H9 (cell line): ENCODE data around the gene DPF3. TPM values are rescaled to one million over a fixed set of nuclear protein-coding genes. Genes with fewer than 3 reads are reported as not detected.

Experiments used
- DNase-seq: peaks from one replicate; pipeline ENCODE4 v3.0.0-alpha.2; 2017
- H2AFZ ChIP-seq: one replicate; pipeline ENCODE4 v1.6.1; 2013; ENCODE audit warnings: mild to moderate bottlenecking, low read length, control low read depth, moderate library complexity
- H2AK5ac ChIP-seq: 2 replicates; pipeline ENCODE4 v1.6.1; 2013; ENCODE audit warnings: low read length, control low read depth, mixed read lengths; ENCODE audit not compliant: insufficient read length
- H2BK120ac ChIP-seq: one replicate; pipeline ENCODE4 v1.6.1; 2013; ENCODE audit warnings: low read depth, mild to moderate bottlenecking, low read length, control low read depth, inconsistent platforms; ENCODE audit not compliant: poor library complexity, severe bottlenecking
- H2BK12ac ChIP-seq: 2 replicates; pipeline ENCODE4 v1.6.1; 2013; ENCODE audit warnings: low read length, control low read depth, mixed read lengths, low read depth; ENCODE audit not compliant: insufficient read length
- H2BK15ac ChIP-seq: 2 replicates; pipeline ENCODE4 v1.6.1; 2013; ENCODE audit warnings: low read depth, low read length, control low read depth
- H2BK20ac ChIP-seq: one replicate; pipeline ENCODE4 v1.6.1; 2013; ENCODE audit warnings: low read depth, mild to moderate bottlenecking, low read length, control low read depth, inconsistent platforms; ENCODE audit not compliant: poor library complexity, severe bottlenecking
- H2BK5ac ChIP-seq: 2 replicates; pipeline ENCODE4 v1.6.1; 2013; ENCODE audit warnings: low read length, control low read depth, mixed read lengths; ENCODE audit not compliant: insufficient read length
- H3K14ac ChIP-seq: 2 replicates; pipeline ENCODE4 v1.6.1; 2013; ENCODE audit warnings: low read length, control low read depth; ENCODE audit not compliant: insufficient read depth
- H3K18ac ChIP-seq: 2 replicates; pipeline ENCODE4 v1.6.1; 2013; ENCODE audit warnings: low read depth, mild to moderate bottlenecking, mixed read lengths, low read length, control low read depth; ENCODE audit not compliant: insufficient read length
- H3K23ac ChIP-seq: 2 replicates; pipeline ENCODE4 v1.6.1; 2013; ENCODE audit warnings: low read length, control low read depth, mixed read lengths, low read depth; ENCODE audit not compliant: insufficient read length
- H3K23me2 ChIP-seq: 2 replicates; pipeline ENCODE4 v1.6.1; 2013; ENCODE audit warnings: low read depth, mild to moderate bottlenecking, mixed read lengths, low read length, control low read depth; ENCODE audit not compliant: insufficient read length, poor library complexity, severe bottlenecking
- H3K27ac ChIP-seq: 2 replicates; pipeline ENCODE4 v1.5.1; 2013; ENCODE audit warnings: low read length, control low read depth, mixed read lengths, low read depth; ENCODE audit not compliant: insufficient read length
- H3K27me3 ChIP-seq: 2 replicates; pipeline ENCODE4 v1.6.1; 2013; ENCODE audit warnings: low read length, control low read depth, inconsistent platforms; ENCODE audit not compliant: insufficient read depth
- H3K4ac ChIP-seq: 2 replicates; pipeline ENCODE4 v1.6.1; 2013; ENCODE audit warnings: low read depth, mild to moderate bottlenecking, control low read depth, inconsistent platforms, low read length, moderate library complexity
- H3K4me1 ChIP-seq: 2 replicates; pipeline ENCODE4 v1.6.1; 2013; ENCODE audit warnings: low read length, control low read depth, inconsistent platforms; ENCODE audit not compliant: insufficient read depth
- H3K4me2 ChIP-seq: 2 replicates; pipeline ENCODE4 v1.6.1; 2013; ENCODE audit warnings: low read length, control low read depth, mixed read lengths; ENCODE audit not compliant: insufficient read length, insufficient read depth
- H3K56ac ChIP-seq: 2 replicates; pipeline ENCODE4 v1.6.1; 2013; ENCODE audit warnings: low read depth, mild to moderate bottlenecking, mixed read lengths, low read length, control low read depth; ENCODE audit not compliant: insufficient read length
- H3K79me1 ChIP-seq: 2 replicates; pipeline ENCODE4 v1.6.1; 2013; ENCODE audit warnings: low read depth, mild to moderate bottlenecking, moderate library complexity, low read length, control low read depth, inconsistent platforms; ENCODE audit not compliant: insufficient read depth, poor library complexity, severe bottlenecking
- H3K79me2 ChIP-seq: 2 replicates; pipeline ENCODE4 v1.6.1; 2013; ENCODE audit warnings: low read length, control low read depth, inconsistent platforms; ENCODE audit not compliant: insufficient read depth
- H3K9ac ChIP-seq: 2 replicates; pipeline ENCODE4 v1.6.1; 2013; ENCODE audit warnings: low read length, control low read depth, mixed read lengths; ENCODE audit not compliant: insufficient read length; ENCODE audit errors: extremely low read depth
- H3K9me3 ChIP-seq: one replicate; pipeline ENCODE4 v1.6.1; 2013; ENCODE audit warnings: low read depth, low read length, inconsistent platforms; ENCODE audit not compliant: control insufficient read depth
- H3T11ph ChIP-seq: one replicate; pipeline ENCODE4 v1.6.1; 2013; ENCODE audit warnings: mild to moderate bottlenecking, low read length, control low read depth, inconsistent platforms
- H4K20me1 ChIP-seq: one replicate; pipeline ENCODE4 v1.6.1; 2013; ENCODE audit not compliant: control insufficient read depth, insufficient read length, insufficient read depth
- H4K5ac ChIP-seq: 2 replicates; pipeline ENCODE4 v1.6.1; 2013; ENCODE audit warnings: low read depth, mild to moderate bottlenecking, mixed read lengths, low read length, control low read depth; ENCODE audit not compliant: insufficient read length
- H4K8ac ChIP-seq: replicated peaks from 2 replicates; pipeline ENCODE4 v1.6.1; 2013; ENCODE audit warnings: low read length, control low read depth, mixed read lengths, low read depth; ENCODE audit not compliant: insufficient read length
- H4K91ac ChIP-seq: 2 replicates; pipeline ENCODE4 v1.6.1; 2013; ENCODE audit warnings: low read depth, mild to moderate bottlenecking, moderate library complexity, mixed read lengths, low read length, control low read depth; ENCODE audit not compliant: insufficient read length
- H3K27ac Mint-ChIP-seq, 3 experiments: 2 replicates in 2 of 3; 3 replicates in 1 of 3; pipeline ENCODE4 v1.8.0; 2020 to 2021; ENCODE audit warnings: mixed read lengths in 3 of 3, mild to moderate bottlenecking in 1 of 3, moderate library complexity in 1 of 3
- H3K27me3 Mint-ChIP-seq: 2 replicates; pipeline ENCODE4 v1.8.0; 2021; ENCODE audit warnings: low read depth, mild to moderate bottlenecking, moderate library complexity, mixed read lengths
- H3K36me3 Mint-ChIP-seq, 3 experiments: 2 replicates in 2 of 3; 3 replicates in 1 of 3; pipeline ENCODE4 v1.8.0; 2020 to 2021; ENCODE audit warnings: low read depth in 3 of 3, mixed read lengths in 3 of 3; ENCODE audit not compliant: insufficient read depth in 1 of 3
- H3K4me1 Mint-ChIP-seq, 2 experiments: 2 replicates each; pipeline ENCODE4 v1.8.0; 2020; ENCODE audit warnings: mixed read lengths in 2 of 2
- H3K4me3 Mint-ChIP-seq, 2 experiments: 2 replicates in 1 of 2; 3 replicates in 1 of 2; pipeline ENCODE4 v1.8.0; 2020 to 2021; ENCODE audit warnings: mild to moderate bottlenecking in 2 of 2, mixed read lengths in 2 of 2, moderate library complexity in 1 of 2
- H3K9me3 Mint-ChIP-seq, 2 experiments: 2 replicates in 1 of 2; 3 replicates in 1 of 2; pipeline ENCODE4 v1.8.0; 2020; ENCODE audit warnings: mild to moderate bottlenecking in 2 of 2, mixed read lengths in 2 of 2, moderate library complexity in 1 of 2
- WGBS: extraction: QIAGEN DNeasy Blood & Tissue Kit; methylation state at CpG from one replicate; pipeline ENCODE4 v1.1.7; 2013; ENCODE audit warnings: missing lambda C conversion rate, low lambda C conversion rate, mixed read lengths; ENCODE audit not compliant: insufficient read length; ENCODE audit errors: extremely low coverage; 5-methylcytosine and 5-hydroxymethylcytosine counted together
- total RNA-seq: library from RNA; stranded (reverse); gene quantifications from 2 replicates; pipeline ENCODE4 v1.2.1, GENCODE V29; 2021
- TF ChIP-seq, protein P1 (sequence below): fragments of 200-600 bp; sonication (generic); conservative IDR thresholded peaks from 3 replicates; pipeline ENCODE4 v1.8.0; 2021; ENCODE audit warnings: antibody characterized with exemption, mild to moderate bottlenecking

DPF3 gene
- total RNA-seq, 1 experiment from 2014 or later = not detected

GRCh38 chr14:72677664-72678063 is 216.2 kb downstream of the DPF3 start:
- WGBS = no CpG with 5 or more reads among the region's 4 CpGs

More at GRCh38 chr14:72677664-72678063, 216.2 kb downstream of the DPF3 start:
- peaks cover 2% of the 10 kb centered on the region; the same call in 1 of the 2 replicates for H3K27me3 Mint-ChIP-seq
- no peak overlapping the region for H3K14ac ChIP-seq
- H3K4me2 ChIP-seq = no peak overlapping the region
- TF ChIP-seq, protein P1, sequence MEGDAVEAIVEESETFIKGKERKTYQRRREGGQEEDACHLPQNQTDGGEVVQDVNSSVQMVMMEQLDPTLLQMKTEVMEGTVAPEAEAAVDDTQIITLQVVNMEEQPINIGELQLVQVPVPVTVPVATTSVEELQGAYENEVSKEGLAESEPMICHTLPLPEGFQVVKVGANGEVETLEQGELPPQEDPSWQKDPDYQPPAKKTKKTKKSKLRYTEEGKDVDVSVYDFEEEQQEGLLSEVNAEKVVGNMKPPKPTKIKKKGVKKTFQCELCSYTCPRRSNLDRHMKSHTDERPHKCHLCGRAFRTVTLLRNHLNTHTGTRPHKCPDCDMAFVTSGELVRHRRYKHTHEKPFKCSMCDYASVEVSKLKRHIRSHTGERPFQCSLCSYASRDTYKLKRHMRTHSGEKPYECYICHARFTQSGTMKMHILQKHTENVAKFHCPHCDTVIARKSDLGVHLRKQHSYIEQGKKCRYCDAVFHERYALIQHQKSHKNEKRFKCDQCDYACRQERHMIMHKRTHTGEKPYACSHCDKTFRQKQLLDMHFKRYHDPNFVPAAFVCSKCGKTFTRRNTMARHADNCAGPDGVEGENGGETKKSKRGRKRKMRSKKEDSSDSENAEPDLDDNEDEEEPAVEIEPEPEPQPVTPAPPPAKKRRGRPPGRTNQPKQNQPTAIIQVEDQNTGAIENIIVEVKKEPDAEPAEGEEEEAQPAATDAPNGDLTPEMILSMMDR = no peak
- no peak overlapping the region for H2AFZ ChIP-seq
- H3K9me3 Mint-ChIP-seq = peaks cover 5 to 7% of the 10 kb centered on the region in 2 experiments; a peak in 4 of 5 replicates
- H4K8ac ChIP-seq = no peak overlapping the region
- H3K9me3 ChIP-seq = no peaks in the 10 kb centered on the region
- H4K5ac ChIP-seq = no peak overlapping the region
- H3K18ac ChIP-seq = no peak overlapping the region
- no peak overlapping the region for H2BK15ac ChIP-seq
- DNase-seq = no peak
- H3K27me3 ChIP-seq = no peaks in the 10 kb centered on the region
- H3T11ph ChIP-seq = no peak overlapping the region
- H4K20me1 ChIP-seq = no peaks in the 10 kb centered on the region
- H3K36me3 Mint-ChIP-seq = peaks cover 0 to 3% (median 0%) of the 10 kb centered on the region in 3 experiments; a peak in 1 of 7 replicates
- no peak overlapping the region for H2BK120ac ChIP-seq
- H3K23ac ChIP-seq = no peak overlapping the region
- no peak overlapping the region for H3K27ac ChIP-seq
- H3K56ac ChIP-seq = no peak overlapping the region
- H3K4me3 Mint-ChIP-seq = no peak overlapping the region
- H3K79me2 ChIP-seq = no peaks in the 10 kb centered on the region
- no peak overlapping the region for H3K27ac Mint-ChIP-seq
- H3K79me1 ChIP-seq = no peaks in the 10 kb centered on the region
- H3K4me1 ChIP-seq = no peaks in the 10 kb centered on the region
- no peaks in the 10 kb centered on the region for H3K23me2 ChIP-seq
- no peak overlapping the region for H2BK20ac ChIP-seq
- no peak overlapping the region for H2BK5ac ChIP-seq
- peaks cover 11 to 20% of the 10 kb centered on the region in 2 experiments for H3K4me1 Mint-ChIP-seq
- no peak overlapping the region for H2BK12ac ChIP-seq
- H3K4ac ChIP-seq = no peak overlapping the region
- no peak overlapping the region for H4K91ac ChIP-seq
- H2AK5ac ChIP-seq = no peak overlapping the region
- H3K9ac ChIP-seq = no peak overlapping the region
